Neutrophil (primary cell): ENCODE results near the gene NDST3.

Experiments used
- H3K27ac ChIP-seq: fragments of 200-600 bp; sonication (generic); 2 replicates; pipeline ENCODE4 v1.5.1; 2016; ENCODE audit warnings: mild to moderate bottlenecking, moderate library complexity
- H3K27me3 ChIP-seq: fragments of 200-600 bp; sonication (generic); 2 replicates; pipeline ENCODE4 v1.6.0; 2016; ENCODE audit warnings: mild to moderate bottlenecking
- H3K36me3 ChIP-seq: fragments of 200-600 bp; sonication (generic); 2 replicates; pipeline ENCODE4 v1.5.1; 2017
- H3K4me1 ChIP-seq, 2 experiments: fragments of 200-600 bp in 1 of 2; sonication (generic) in 1 of 2; 1 replicate in 1 of 2; 2 replicates in 1 of 2; pipeline versions ENCODE4 v1.5.1 to v1.6.1; 2013 to 2016; ENCODE audit warnings: low read depth in 1 of 2, low read length in 1 of 2, mild to moderate bottlenecking in 1 of 2, moderate library complexity in 1 of 2; ENCODE audit not compliant: control insufficient read depth in 1 of 2, insufficient read depth in 1 of 2
- H3K4me3 ChIP-seq, 2 experiments: fragments of 200-600 bp in 1 of 2; sonication (generic) in 1 of 2; 1 replicate in 1 of 2; 2 replicates in 1 of 2; pipeline ENCODE4 v1.5.1; 2013 to 2016; ENCODE audit warnings: low read depth in 1 of 2, low read length in 1 of 2, mild to moderate bottlenecking in 1 of 2, moderate library complexity in 1 of 2
- H3K9me3 ChIP-seq: fragments of 200-600 bp; sonication (generic); 2 replicates; pipeline ENCODE4 v1.5.1; 2016
- TF ChIP-seq, protein P1 (sequence below): fragments of 200-600 bp; sonication (generic); IDR thresholded peaks from 2 replicates; pipeline ENCODE4 v1.5.1; 2016; ENCODE audit warnings: antibody characterized with exemption

NDST3 gene

DNA sequence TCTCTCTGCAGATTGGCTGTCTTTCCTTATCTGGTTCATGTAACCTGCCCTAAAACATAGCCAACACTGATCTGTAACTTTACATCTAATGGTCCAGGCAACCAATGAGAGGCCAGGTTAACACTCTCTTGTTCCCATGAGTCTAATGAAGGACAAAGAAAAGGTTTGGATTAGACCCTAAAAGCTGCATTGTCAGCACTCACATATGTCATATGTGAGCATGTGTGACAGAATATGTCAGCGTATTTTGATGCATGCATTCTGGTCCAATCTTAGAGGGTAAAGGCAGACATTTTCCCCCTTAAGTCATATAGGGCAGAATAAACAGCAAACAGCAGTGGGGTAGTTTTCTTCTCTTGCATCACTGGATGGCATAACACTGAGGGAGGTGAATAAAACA is 3.7 kb downstream of the NDST3 start:
- no peaks in the 10 kb centered on the region for H3K36me3 ChIP-seq
- H3K4me3 ChIP-seq, result no peak overlapping the region
- no peak overlapping the region for H3K27ac ChIP-seq
- H3K4me1 ChIP-seq, result peaks cover 5 to 6% of the 10 kb centered on the region in 2 experiments
- TF ChIP-seq, protein P1, sequence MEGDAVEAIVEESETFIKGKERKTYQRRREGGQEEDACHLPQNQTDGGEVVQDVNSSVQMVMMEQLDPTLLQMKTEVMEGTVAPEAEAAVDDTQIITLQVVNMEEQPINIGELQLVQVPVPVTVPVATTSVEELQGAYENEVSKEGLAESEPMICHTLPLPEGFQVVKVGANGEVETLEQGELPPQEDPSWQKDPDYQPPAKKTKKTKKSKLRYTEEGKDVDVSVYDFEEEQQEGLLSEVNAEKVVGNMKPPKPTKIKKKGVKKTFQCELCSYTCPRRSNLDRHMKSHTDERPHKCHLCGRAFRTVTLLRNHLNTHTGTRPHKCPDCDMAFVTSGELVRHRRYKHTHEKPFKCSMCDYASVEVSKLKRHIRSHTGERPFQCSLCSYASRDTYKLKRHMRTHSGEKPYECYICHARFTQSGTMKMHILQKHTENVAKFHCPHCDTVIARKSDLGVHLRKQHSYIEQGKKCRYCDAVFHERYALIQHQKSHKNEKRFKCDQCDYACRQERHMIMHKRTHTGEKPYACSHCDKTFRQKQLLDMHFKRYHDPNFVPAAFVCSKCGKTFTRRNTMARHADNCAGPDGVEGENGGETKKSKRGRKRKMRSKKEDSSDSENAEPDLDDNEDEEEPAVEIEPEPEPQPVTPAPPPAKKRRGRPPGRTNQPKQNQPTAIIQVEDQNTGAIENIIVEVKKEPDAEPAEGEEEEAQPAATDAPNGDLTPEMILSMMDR, result no peak
- peaks cover 29% of the 10 kb centered on the region for H3K27me3 ChIP-seq
- H3K9me3 ChIP-seq, result no peaks in the 10 kb centered on the region

DNA sequence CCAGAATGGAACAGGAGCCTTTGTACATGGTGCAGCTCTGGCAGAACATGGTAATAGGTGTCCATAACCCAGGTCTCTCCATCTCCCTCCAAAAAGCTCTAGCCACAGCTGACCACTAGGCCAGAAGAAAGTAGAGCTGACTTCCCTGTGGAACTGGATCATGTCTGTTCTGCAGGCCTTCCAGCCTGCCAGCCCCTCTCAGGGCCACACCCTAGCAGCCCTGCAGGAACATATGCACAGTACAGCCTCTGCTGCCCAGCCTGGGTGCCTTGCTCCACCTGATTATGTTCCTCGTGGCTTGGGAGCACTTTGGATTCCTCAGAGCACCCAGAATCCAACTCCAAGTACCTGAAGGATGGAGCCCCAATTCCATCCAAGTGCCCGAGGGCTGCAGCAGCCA is 12.0 kb downstream of the NDST3 start:
- Histone ChIP-seq H3K36me3 (no peaks in the 10 kb centered on the region), H3K4me3 (no peak overlapping the region), H3K27ac (no peak overlapping the region), H3K4me1 (no peaks in the 10 kb centered on the region), H3K27me3 (no peaks in the 10 kb centered on the region), H3K9me3 (no peaks in the 10 kb centered on the region)
- TF ChIP-seq, protein P1, result no peak

DNA sequence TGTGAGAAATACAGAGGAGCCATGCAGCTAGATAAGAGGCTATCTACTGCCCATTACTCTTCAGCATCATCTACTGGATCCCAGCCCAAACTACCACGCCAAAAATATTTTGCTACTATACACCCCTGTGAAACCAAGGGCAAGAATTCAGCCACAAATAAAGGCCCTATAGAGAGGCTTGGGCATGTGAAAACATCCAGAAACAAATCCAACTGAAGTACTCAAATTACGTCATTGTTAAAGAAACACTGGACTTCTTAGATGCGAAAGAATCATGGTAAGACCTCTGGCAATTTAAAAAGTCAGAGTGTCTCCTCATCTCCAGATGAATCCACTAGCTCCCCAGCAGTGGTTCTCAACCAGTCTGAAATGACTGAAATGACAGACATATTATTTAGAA is 12.8 kb downstream of the NDST3 start:
- Histone ChIP-seq H3K27ac (no peak overlapping the region), H3K9me3 (no peaks in the 10 kb centered on the region), H3K36me3 (no peaks in the 10 kb centered on the region), H3K4me3 (no peak overlapping the region), H3K27me3 (no peaks in the 10 kb centered on the region), H3K4me1 (no peaks in the 10 kb centered on the region)
- TF ChIP-seq, protein P1, result no peak

DNA sequence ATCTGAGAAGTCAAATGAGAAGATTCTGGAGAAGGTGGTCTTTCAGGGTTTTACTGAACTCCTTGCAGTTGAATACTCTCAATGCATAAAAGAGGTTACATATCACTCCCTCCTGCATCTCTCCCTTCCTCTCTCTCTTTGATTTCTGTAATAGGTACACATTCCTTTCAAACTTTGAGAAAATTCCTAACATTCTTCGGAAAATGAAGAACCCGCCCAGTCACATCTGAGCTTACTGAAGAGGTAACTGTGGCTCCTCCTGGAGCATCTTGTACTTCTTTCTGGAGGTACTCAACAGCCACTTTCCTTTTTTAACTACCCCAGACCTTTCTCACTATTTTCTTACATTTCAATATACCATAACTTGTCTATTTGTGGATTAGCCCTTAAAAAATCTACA is 24.7 kb downstream of the NDST3 start:
- H3K4me1 ChIP-seq, result no peaks in the 10 kb centered on the region
- no peaks in the 10 kb centered on the region for H3K9me3 ChIP-seq
- TF ChIP-seq, protein P1, result no peak
- no peaks in the 10 kb centered on the region for H3K27me3 ChIP-seq
- H3K36me3 ChIP-seq, result no peaks in the 10 kb centered on the region
- no peak overlapping the region for H3K27ac ChIP-seq
- no peak overlapping the region for H3K4me3 ChIP-seq

DNA sequence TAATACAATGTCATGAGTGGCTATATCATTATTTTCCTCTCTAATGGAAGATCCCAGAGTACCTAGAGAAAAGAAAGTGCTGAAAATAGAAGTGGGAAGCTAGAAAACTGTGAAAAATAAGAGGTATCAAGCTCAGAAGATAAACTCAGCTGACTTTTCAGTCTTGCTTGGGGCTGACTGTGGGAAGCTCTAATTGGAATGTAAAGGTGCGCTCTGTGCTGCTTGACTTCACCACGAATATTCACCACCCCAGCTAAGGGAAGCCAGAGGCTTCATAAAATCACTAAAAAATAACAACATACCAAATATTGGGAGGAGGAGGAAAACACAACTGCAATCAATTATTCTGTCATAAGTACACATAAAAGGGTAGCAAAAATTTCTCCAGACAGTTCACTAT is 25.1 kb downstream of the NDST3 start:
- Histone ChIP-seq H3K27me3 (no peaks in the 10 kb centered on the region), H3K4me3 (no peak overlapping the region), H3K9me3 (no peaks in the 10 kb centered on the region), H3K36me3 (no peaks in the 10 kb centered on the region), H3K27ac (no peak overlapping the region), H3K4me1 (no peaks in the 10 kb centered on the region)
- TF ChIP-seq, protein P1, result no peak
